Chondrocyte (in vitro differentiated cells): ENCODE measurements around the gene REG4. TPM values are rescaled to one million over a fixed set of nuclear protein-coding genes. Genes with fewer than 3 reads are reported as not detected.

Source experiments
- DNase-seq: peaks from one replicate; pipeline ENCODE4 v3.0.0; 2021; ENCODE audit warnings: mixed read lengths, low spot score
- H3K27ac Mint-ChIP-seq: one replicate; pipeline ENCODE4 v1.8.0; 2021; ENCODE audit warnings: mild to moderate bottlenecking, moderate library complexity, mixed read lengths; ENCODE audit not compliant: unreplicated experiment
- H3K27me3 Mint-ChIP-seq: 2 replicates; pipeline ENCODE4 v1.8.0; 2021; ENCODE audit warnings: low read depth, mixed read lengths
- H3K36me3 Mint-ChIP-seq: 2 replicates; pipeline ENCODE4 v1.8.0; 2021; ENCODE audit warnings: low read depth, mixed read lengths
- H3K4me1 Mint-ChIP-seq: 2 replicates; pipeline ENCODE4 v1.8.0; 2021; ENCODE audit warnings: low read depth, mild to moderate bottlenecking, mixed read lengths
- H3K4me3 Mint-ChIP-seq: one replicate; pipeline ENCODE4 v1.8.0; 2021; ENCODE audit warnings: mild to moderate bottlenecking, moderate library complexity, mixed read lengths; ENCODE audit not compliant: unreplicated experiment
- H3K9me3 Mint-ChIP-seq: 2 replicates; pipeline ENCODE4 v1.8.0; 2021; ENCODE audit warnings: low read depth, mixed read lengths
- CTCF ChIP-seq: fragments of 200-600 bp; sonication (generic); IDR thresholded peaks from 2 replicates; pipeline ENCODE4 v1.5.0; 2021; ENCODE audit warnings: antibody characterized with exemption, mild to moderate bottlenecking, moderate library complexity
- total RNA-seq: library from RNA; stranded (reverse); gene quantifications from 3 replicates; pipeline ENCODE4 v1.2.1, GENCODE V29; 2021

Gene REG4
- total RNA-seq, 1 donor from 2014 or later = not detected

DNA sequence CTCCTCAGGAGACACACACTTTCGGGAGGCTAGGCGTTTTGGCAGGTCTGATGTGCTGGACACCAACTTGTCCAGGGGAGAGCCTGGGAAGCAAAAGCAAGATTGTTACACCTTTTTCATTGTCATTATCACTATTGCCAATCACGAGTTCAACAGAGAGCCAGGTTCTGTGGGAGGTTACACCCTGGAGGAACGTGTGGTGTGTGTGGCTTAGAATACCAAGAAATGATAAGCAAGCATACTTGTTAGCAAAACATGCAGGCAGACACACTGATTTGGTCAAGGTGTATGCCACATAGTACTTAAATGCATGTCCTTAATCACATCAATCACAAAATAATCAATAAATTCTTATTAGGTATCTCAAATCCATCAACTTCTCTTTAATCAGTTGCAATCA is 58.7 kb downstream of the REG4 start:
- no peaks in the 10 kb centered on the region for H3K9me3 Mint-ChIP-seq
- H3K4me3 Mint-ChIP-seq = no peak overlapping the region
- H3K4me1 Mint-ChIP-seq = no peaks in the 10 kb centered on the region
- H3K36me3 Mint-ChIP-seq = peaks cover 2% of the 10 kb centered on the region
- DNase-seq = no peak
- no peak for TF ChIP-seq CTCF
- peaks cover 12% of the 10 kb centered on the region for H3K27me3 Mint-ChIP-seq
- no peak overlapping the region for H3K27ac Mint-ChIP-seq

GRCh38 chr1:119748040-119748439 is 63.2 kb downstream of the REG4 start:
- H3K4me3 Mint-ChIP-seq = no peak overlapping the region
- no peak overlapping the region for H3K27ac Mint-ChIP-seq
- H3K9me3 Mint-ChIP-seq = no peaks in the 10 kb centered on the region
- TF ChIP-seq CTCF = no peak
- peaks cover 4% of the 10 kb centered on the region for H3K4me1 Mint-ChIP-seq
- H3K27me3 Mint-ChIP-seq = peaks cover 6% of the 10 kb centered on the region
- H3K36me3 Mint-ChIP-seq = peaks cover 13% of the 10 kb centered on the region
- DNase-seq = no peak

DNA sequence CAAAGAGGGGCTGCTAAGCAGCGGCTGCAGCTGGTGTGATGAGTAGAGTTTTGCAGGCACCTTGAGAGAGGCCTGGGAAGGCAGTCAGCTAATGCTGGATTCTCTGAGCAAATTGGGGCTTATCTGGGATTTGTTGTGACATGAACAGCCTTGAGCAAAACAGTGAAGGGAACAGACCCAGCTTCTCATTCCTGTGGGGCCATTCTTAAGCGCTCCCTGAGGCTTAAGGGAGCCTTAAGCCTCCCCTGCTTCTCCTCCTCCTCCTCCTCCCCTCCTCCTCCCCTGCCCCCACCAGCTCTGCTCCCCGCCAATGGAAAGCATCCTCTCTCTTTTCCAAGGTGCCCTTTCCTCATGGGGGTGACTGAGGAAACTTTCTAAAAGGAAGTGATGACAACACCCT is 63.8 kb downstream of the REG4 start:
- Mint-ChIP-seq H3K4me1 (peaks cover 5% of the 10 kb centered on the region), H3K27me3 (peaks cover 6% of the 10 kb centered on the region), H3K9me3 (no peaks in the 10 kb centered on the region), H3K4me3 (no peak overlapping the region), H3K27ac (no peak overlapping the region), H3K36me3 (peaks cover 15% of the 10 kb centered on the region)
- DNase-seq = no peak
- no peak for TF ChIP-seq CTCF

DNA sequence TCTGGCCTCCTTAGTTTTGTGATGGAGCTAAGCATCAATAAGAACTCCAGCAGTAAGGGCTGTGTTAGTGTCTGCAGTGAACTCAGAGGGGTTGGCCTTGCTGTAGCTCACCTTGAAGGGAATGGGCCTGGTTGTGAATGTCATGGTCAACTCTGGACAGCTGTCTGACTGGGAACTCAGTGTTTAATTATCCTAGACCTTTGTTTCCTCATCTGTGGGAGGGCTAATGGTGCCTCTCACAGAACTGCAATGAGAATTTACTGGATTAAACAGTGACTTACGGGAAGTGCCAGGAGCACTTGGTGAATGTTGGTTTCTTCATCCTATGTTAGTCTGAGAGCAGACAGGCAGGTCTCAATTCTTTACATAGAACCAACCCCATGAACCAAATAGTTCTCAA is 66.2 kb downstream of the REG4 start:
- no peak overlapping the region for H3K4me3 Mint-ChIP-seq
- H3K4me1 Mint-ChIP-seq = peaks cover 17% of the 10 kb centered on the region
- H3K9me3 Mint-ChIP-seq = no peaks in the 10 kb centered on the region
- no peak for DNase-seq
- peaks cover 2% of the 10 kb centered on the region for H3K27me3 Mint-ChIP-seq
- TF ChIP-seq CTCF = no peak
- no peak overlapping the region for H3K27ac Mint-ChIP-seq
- peaks cover 25% of the 10 kb centered on the region for H3K36me3 Mint-ChIP-seq

GRCh38 chr1:119744598-119744942 is 66.7 kb downstream of the REG4 start:
- Mint-ChIP-seq H3K4me3 (no peak overlapping the region), H3K4me1 (peaks cover 17% of the 10 kb centered on the region), H3K36me3 (peaks cover 26% of the 10 kb centered on the region), H3K27ac (no peak overlapping the region), H3K9me3 (no peaks in the 10 kb centered on the region), H3K27me3 (peaks cover under 1% of the 10 kb centered on the region)
- no peak for DNase-seq
- TF ChIP-seq CTCF = no peak

Other genes with a start within 250 kb of the REG4 start
- 9.4 to 13.6 TPM (median 13.3 TPM) in 3 replicates for gene ZNF697, start 163.2 kb downstream of the REG4 start, total RNA-seq
- gene PHGDH, start 99.5 kb downstream of the REG4 start, total RNA-seq = 65.8 to 300 TPM (median 274 TPM) in 3 replicates
- not detected in 3 replicates for gene HMGCS2, start 42.6 kb downstream of the REG4 start, total RNA-seq
- gene ADAM30, start 85.1 kb upstream of the REG4 start, total RNA-seq = not detected in 3 replicates